Panc1 (cell line): ENCODE results near the gene NDUFAF5. TPM values are rescaled to one million over a fixed set of nuclear protein-coding genes. Genes with fewer than 3 reads are reported as not detected.

Experiments used
- ATAC-seq: fragments of 200-7000 bp; cut with Tn5 transposase; 2 replicates; pipeline ENCODE4 v1.9.1; 2020; ENCODE audit warnings: mild to moderate bottlenecking, moderate library complexity
- BruUV-seq: library from RNA; stranded (reverse); fragments of 400-500 nt; replicated peaks from 2 replicates; lab custom pipeline; 2021; lab: Mats Ljungman, UMichigan
- CTCF ChIA-PET: fragments of 300-600 bp; sonication (Branson Sonifier 250); formaldehyde crosslinking; loops from one replicate; lab custom pipeline; 2022; ENCODE audit warnings: antibody characterized with exemption; lab: Charles Lee
- POLR2A ChIA-PET: fragments of 300-600 bp; sonication (Branson Sonifier 250); formaldehyde crosslinking; loops from one replicate; lab custom pipeline; 2022; ENCODE audit warnings: antibody characterized with exemption; lab: Charles Lee
- DNase-seq: peaks from one replicate; pipeline ENCODE4 v3.0.0-alpha.2; 2010; ENCODE audit warnings: low read depth, low spot score
- H3K27ac ChIP-seq: 2 replicates; pipeline ENCODE4 v1.5.1; 2011; ENCODE audit warnings: mild to moderate bottlenecking, low read length, inconsistent platforms
- H3K27me3 ChIP-seq: fragments of 200-500 bp; sonication (Bioruptor generic); 2 replicates; pipeline ENCODE4 v1.6.0; 2014; ENCODE audit warnings: low read length, inconsistent platforms; ENCODE audit not compliant: control insufficient read depth, insufficient read depth
- H3K36me3 ChIP-seq: fragments of 200-500 bp; sonication (Bioruptor generic); 2 replicates; pipeline ENCODE4 v1.5.1; 2014; ENCODE audit warnings: inconsistent platforms, mild to moderate bottlenecking, low read length, moderate library complexity; ENCODE audit not compliant: control insufficient read depth, insufficient read depth
- H3K4me1 ChIP-seq: 2 replicates; pipeline ENCODE4 v1.5.1; 2011; ENCODE audit warnings: inconsistent platforms, mild to moderate bottlenecking, low read length, moderate library complexity; ENCODE audit not compliant: control insufficient read depth, insufficient read depth
- H3K4me3 ChIP-seq, 2 experiments: 2 replicates each; pipeline ENCODE4 v1.5.1; 2011 to 2012; ENCODE audit warnings: low read depth in 2 of 2, low read length in 2 of 2, mild to moderate bottlenecking in 2 of 2, inconsistent platforms in 1 of 2, moderate library complexity in 1 of 2
- H3K9me3 ChIP-seq: fragments of 200-500 bp; sonication (Bioruptor generic); 2 replicates; pipeline ENCODE4 v1.5.1; 2014; ENCODE audit warnings: low read depth, mild to moderate bottlenecking, inconsistent platforms, low read length, moderate library complexity; ENCODE audit not compliant: control insufficient read depth, insufficient read depth
- CTCF ChIP-seq: fragments of 450-650 bp; IDR thresholded peaks from 2 replicates; pipeline ENCODE4 v1.5.1; 2017; ENCODE audit warnings: mild to moderate bottlenecking
- POLR2AphosphoS5 ChIP-seq: IDR thresholded peaks from 2 replicates; pipeline ENCODE4 v1.6.1; 2012; ENCODE audit warnings: mild to moderate bottlenecking, low read depth, low read length, moderate library complexity
- SIN3A ChIP-seq: IDR thresholded peaks from 2 replicates; pipeline ENCODE4 v1.6.1; 2012; ENCODE audit warnings: low read depth, mild to moderate bottlenecking, low read length, moderate library complexity, borderline replicate concordance; ENCODE audit not compliant: insufficient read depth
- TCF7L2 ChIP-seq: IDR thresholded peaks from 2 replicates; pipeline ENCODE4 v1.6.1; 2011; ENCODE audit warnings: mild to moderate bottlenecking, low read depth, low read length, inconsistent platforms
- in situ Hi-C: cut with HindIII; loops from 2 replicates; pipeline ENCODE4 v1.10.0; 2016; ENCODE audit warnings: low sequenced_read_pairs, low pct_unique_long_range_greater_than_20kb
- intact Hi-C: fragments of 100-400 bp; cut with micrococcal nuclease; formaldehyde crosslinking; loops from one replicate; pipeline ENCODE4 v1.10.0; 2022; ENCODE audit not compliant: unreplicated experiment
- total RNA-seq: library from RNA; stranded (reverse); gene quantifications from one replicate; pipeline ENCODE4 v1.2.1, GENCODE V29; 2021; ENCODE audit not compliant: unreplicated experiment
- TF ChIP-seq, protein P1 (sequence below), 2 experiments: IDR thresholded peaks; 2 replicates each; pipeline ENCODE4 v1.6.1; 2011 to 2012; ENCODE audit warnings: low read depth in 2 of 2, control low read depth in 1 of 2, low read length in 1 of 2, mild to moderate bottlenecking in 1 of 2, moderate library complexity in 1 of 2; ENCODE audit not compliant: insufficient read depth in 1 of 2

Gene NDUFAF5
- total RNA-seq, 1 experiment from 2014 or later, result 23.0 TPM

- Histone ChIP-seq H3K27me3 (no peaks in the 10 kb centered on the region), H3K36me3 (peaks cover 26% of the 10 kb centered on the region), H3K9me3 (no peaks in the 10 kb centered on the region), H3K4me1 (no peaks in the 10 kb centered on the region), H3K27ac (no peak overlapping the region), H3K4me3 (no peak overlapping the region)
- in situ Hi-C loops, result no loop called here
- ChIA-PET CTCF (no interaction called here), POLR2A (no interaction called here)
- no TSS peak for BruUV-seq
- no peak for ATAC-seq
- TF ChIP-seq SIN3A (no peak), POLR2AphosphoS5 (no peak), TCF7L2 (no peak), CTCF (no peak)
- TF ChIP-seq, protein P1, sequence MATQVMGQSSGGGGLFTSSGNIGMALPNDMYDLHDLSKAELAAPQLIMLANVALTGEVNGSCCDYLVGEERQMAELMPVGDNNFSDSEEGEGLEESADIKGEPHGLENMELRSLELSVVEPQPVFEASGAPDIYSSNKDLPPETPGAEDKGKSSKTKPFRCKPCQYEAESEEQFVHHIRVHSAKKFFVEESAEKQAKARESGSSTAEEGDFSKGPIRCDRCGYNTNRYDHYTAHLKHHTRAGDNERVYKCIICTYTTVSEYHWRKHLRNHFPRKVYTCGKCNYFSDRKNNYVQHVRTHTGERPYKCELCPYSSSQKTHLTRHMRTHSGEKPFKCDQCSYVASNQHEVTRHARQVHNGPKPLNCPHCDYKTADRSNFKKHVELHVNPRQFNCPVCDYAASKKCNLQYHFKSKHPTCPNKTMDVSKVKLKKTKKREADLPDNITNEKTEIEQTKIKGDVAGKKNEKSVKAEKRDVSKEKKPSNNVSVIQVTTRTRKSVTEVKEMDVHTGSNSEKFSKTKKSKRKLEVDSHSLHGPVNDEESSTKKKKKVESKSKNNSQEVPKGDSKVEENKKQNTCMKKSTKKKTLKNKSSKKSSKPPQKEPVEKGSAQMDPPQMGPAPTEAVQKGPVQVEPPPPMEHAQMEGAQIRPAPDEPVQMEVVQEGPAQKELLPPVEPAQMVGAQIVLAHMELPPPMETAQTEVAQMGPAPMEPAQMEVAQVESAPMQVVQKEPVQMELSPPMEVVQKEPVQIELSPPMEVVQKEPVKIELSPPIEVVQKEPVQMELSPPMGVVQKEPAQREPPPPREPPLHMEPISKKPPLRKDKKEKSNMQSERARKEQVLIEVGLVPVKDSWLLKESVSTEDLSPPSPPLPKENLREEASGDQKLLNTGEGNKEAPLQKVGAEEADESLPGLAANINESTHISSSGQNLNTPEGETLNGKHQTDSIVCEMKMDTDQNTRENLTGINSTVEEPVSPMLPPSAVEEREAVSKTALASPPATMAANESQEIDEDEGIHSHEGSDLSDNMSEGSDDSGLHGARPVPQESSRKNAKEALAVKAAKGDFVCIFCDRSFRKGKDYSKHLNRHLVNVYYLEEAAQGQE (IDR thresholded peaks at IDR 0.05; ENCODE audit: insufficient read depth in 1 of 2, low read depth in 2 of 2, low read length in 1 of 2), result no peak
- intact Hi-C loops, result no loop called here
- DNase-seq, result no peak
Observed at GRCh38 chr20:13810446-13810845, 25.6 kb downstream of the NDUFAF5 start.

- POLR2A ChIA-PET, result no interaction called here
- intact Hi-C loops, result no loop called here
- Histone ChIP-seq H3K27ac (no peak overlapping the region), H3K36me3 (peaks cover 38% of the 10 kb centered on the region), H3K4me3 (no peak overlapping the region), H3K27me3 (no peaks in the 10 kb centered on the region), H3K4me1 (no peaks in the 10 kb centered on the region), H3K9me3 (no peaks in the 10 kb centered on the region)
- no TSS peak for BruUV-seq
- CTCF ChIA-PET, result no interaction called here
- no peak for TF ChIP-seq SIN3A
- TF ChIP-seq POLR2AphosphoS5, result no peak
- TF ChIP-seq, protein P1 (IDR thresholded peaks at IDR 0.05; ENCODE audit: insufficient read depth in 1 of 2, low read depth in 2 of 2, low read length in 1 of 2), result no peak
- TF ChIP-seq TCF7L2, result no peak
- no peak for TF ChIP-seq CTCF
- in situ Hi-C loops, result no loop called here
- no peak for DNase-seq
- ATAC-seq, result no peak
Observed at GRCh38 chr20:13813910-13814309, 29.1 kb downstream of the NDUFAF5 start.
